Vagina (tissue), 2 donors: ENCODE measurements around the gene FAR2.

ENCODE experiments used
- POLR2A ChIP-seq, 2 donors: fragments of 450-650 bp; IDR thresholded peaks; one replicate each; pipeline ENCODE4 v1.6.1; 2017; ENCODE audit warnings: antibody characterized with exemption in 2 of 2, mild to moderate bottlenecking in 2 of 2, moderate library complexity in 2 of 2
- POLR2AphosphoS5 ChIP-seq, 2 donors: sonication (generic); formaldehyde crosslinking; IDR thresholded peaks; one replicate each; pipeline ENCODE4 v1.9.0; 2017; ENCODE audit warnings: antibody characterized with exemption in 2 of 2, mild to moderate bottlenecking in 2 of 2, low read depth in 1 of 2; ENCODE audit not compliant: insufficient read depth in 1 of 2
- TF ChIP-seq, protein P1 (sequence below), 3 experiments: fragments of 450-650 bp in 2 of 3; fragments of 200-600 bp in 1 of 3; sonication (generic) in 1 of 3; IDR thresholded peaks; one replicate each; pipeline ENCODE4 v1.5.1; 2017 to 2019; ENCODE audit warnings: antibody characterized with exemption in 3 of 3, mild to moderate bottlenecking in 2 of 3, moderate library complexity in 2 of 3

DNA sequence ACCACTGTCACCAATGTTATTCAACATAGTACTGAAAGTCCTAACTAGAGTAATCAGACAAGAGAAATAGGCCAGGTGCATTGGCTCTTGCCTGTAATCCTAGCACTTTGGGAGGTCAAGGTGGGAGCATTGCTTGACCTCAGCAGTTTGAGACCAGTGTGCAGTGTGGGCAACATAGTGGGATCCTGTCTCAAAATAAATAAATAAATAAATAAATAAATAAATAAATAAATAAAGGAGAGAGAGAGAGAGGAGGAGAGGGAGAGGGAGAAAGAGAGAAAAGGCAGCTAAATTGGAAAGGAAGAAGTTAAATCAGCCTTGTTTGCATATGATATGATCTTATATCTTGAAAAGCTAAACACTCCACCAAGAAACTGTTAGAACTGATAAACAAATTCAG is 115.3 kb downstream of the FAR2 start:
- TF ChIP-seq, protein P1, sequence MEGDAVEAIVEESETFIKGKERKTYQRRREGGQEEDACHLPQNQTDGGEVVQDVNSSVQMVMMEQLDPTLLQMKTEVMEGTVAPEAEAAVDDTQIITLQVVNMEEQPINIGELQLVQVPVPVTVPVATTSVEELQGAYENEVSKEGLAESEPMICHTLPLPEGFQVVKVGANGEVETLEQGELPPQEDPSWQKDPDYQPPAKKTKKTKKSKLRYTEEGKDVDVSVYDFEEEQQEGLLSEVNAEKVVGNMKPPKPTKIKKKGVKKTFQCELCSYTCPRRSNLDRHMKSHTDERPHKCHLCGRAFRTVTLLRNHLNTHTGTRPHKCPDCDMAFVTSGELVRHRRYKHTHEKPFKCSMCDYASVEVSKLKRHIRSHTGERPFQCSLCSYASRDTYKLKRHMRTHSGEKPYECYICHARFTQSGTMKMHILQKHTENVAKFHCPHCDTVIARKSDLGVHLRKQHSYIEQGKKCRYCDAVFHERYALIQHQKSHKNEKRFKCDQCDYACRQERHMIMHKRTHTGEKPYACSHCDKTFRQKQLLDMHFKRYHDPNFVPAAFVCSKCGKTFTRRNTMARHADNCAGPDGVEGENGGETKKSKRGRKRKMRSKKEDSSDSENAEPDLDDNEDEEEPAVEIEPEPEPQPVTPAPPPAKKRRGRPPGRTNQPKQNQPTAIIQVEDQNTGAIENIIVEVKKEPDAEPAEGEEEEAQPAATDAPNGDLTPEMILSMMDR (IDR thresholded peaks at IDR 0.05), result no peak
- TF ChIP-seq POLR2A (IDR thresholded peaks at IDR 0.05) (no peak), POLR2AphosphoS5 (IDR thresholded peaks at IDR 0.05; ENCODE audit: insufficient read depth in 1 of 2, low read depth in 1 of 2) (no peak)
